Neural cell (in vitro differentiated cells): Measurements from ENCODE around the gene GOT1.

Experiments used
- EP300 ChIP-seq: fragments of 450-650 bp; conservative IDR thresholded peaks from 2 replicates; pipeline ENCODE4 v1.6.1; 2014; ENCODE audit warnings: antibody characterized with exemption, mild to moderate bottlenecking, moderate library complexity; ENCODE audit not compliant: poor library complexity, severe bottlenecking
- EZH2 ChIP-seq: fragments of 200-600, 300-800 bp; shearing (Covaris generic), sonication (generic); IDR thresholded peaks from 2 replicates; pipeline ENCODE4 v1.6.1; 2014; ENCODE audit warnings: antibody characterized with exemption, low read length, borderline replicate concordance, mild to moderate bottlenecking; ENCODE audit not compliant: insufficient read depth, poor library complexity, severe bottlenecking
- POLR2AphosphoS5 ChIP-seq: IDR thresholded peaks from 2 replicates; pipeline ENCODE4 v1.6.1; 2012
- RAD21 ChIP-seq: fragments of 450-650 bp; conservative IDR thresholded peaks from 2 replicates; pipeline ENCODE4 v1.6.1; 2014; ENCODE audit warnings: antibody characterized with exemption, mild to moderate bottlenecking, moderate library complexity
- SMC3 ChIP-seq: fragments of 450-650 bp; conservative IDR thresholded peaks from 2 replicates; pipeline ENCODE4 v1.6.1; 2014; ENCODE audit warnings: antibody characterized with exemption, mild to moderate bottlenecking, moderate library complexity; ENCODE audit not compliant: poor library complexity
- TAF1 ChIP-seq: IDR thresholded peaks from 2 replicates; pipeline ENCODE4 v1.6.1; 2012; ENCODE audit warnings: low read depth
- TF ChIP-seq, protein P1 (sequence below): fragments of 450-650 bp; IDR thresholded peaks from 2 replicates; pipeline ENCODE4 v1.5.1; 2014; ENCODE audit warnings: antibody characterized with exemption, mild to moderate bottlenecking, moderate library complexity; ENCODE audit not compliant: poor library complexity, severe bottlenecking

DNA sequence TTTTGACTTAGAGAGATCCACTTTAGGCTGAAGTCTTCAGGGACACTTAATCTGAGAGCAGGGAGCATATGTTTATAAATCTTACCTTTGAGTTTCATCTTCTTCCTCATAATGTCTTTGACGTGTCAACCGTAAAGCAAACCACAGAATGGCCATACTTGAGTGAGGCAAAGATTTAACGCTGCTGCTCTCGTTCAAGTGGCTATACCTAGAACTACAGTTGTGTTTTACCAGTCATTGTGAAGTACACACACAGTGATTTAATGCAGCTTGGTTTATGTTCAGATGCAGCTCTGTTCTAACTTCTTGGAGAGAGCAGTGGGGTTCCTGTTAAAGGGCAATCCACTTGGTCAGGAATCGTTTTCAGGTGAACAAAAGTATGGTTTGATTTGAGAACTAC, 39.9 kb upstream of the GOT1 start:
- TF ChIP-seq, protein P1, sequence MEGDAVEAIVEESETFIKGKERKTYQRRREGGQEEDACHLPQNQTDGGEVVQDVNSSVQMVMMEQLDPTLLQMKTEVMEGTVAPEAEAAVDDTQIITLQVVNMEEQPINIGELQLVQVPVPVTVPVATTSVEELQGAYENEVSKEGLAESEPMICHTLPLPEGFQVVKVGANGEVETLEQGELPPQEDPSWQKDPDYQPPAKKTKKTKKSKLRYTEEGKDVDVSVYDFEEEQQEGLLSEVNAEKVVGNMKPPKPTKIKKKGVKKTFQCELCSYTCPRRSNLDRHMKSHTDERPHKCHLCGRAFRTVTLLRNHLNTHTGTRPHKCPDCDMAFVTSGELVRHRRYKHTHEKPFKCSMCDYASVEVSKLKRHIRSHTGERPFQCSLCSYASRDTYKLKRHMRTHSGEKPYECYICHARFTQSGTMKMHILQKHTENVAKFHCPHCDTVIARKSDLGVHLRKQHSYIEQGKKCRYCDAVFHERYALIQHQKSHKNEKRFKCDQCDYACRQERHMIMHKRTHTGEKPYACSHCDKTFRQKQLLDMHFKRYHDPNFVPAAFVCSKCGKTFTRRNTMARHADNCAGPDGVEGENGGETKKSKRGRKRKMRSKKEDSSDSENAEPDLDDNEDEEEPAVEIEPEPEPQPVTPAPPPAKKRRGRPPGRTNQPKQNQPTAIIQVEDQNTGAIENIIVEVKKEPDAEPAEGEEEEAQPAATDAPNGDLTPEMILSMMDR: no peak
- no peak for TF ChIP-seq EZH2
- TF ChIP-seq POLR2AphosphoS5: no peak
- TF ChIP-seq EP300: no peak
- TF ChIP-seq RAD21: no peak
- TF ChIP-seq TAF1: no peak
- no peak for TF ChIP-seq SMC3
